HG02840 (cell line): Measurements from ENCODE around the gene CRCP.

ENCODE experiments used
- ATAC-seq: cut with Tn5 transposase; IDR thresholded peaks from one replicate; pipeline ENCODE4 v1.9.1; 2021; ENCODE audit warnings: mild to moderate bottlenecking, moderate library complexity, moderate number of reproducible peaks; ENCODE audit not compliant: unreplicated experiment, low FRiP score

The CRCP gene

GRCh38 chr7:66186991-66187390 lies 72.3 kb downstream of the CRCP start:
- no peak for ATAC-seq

- no peak for ATAC-seq
Observed at GRCh38 chr7:66187905-66188304, 73.3 kb downstream of the CRCP start.

DNA sequence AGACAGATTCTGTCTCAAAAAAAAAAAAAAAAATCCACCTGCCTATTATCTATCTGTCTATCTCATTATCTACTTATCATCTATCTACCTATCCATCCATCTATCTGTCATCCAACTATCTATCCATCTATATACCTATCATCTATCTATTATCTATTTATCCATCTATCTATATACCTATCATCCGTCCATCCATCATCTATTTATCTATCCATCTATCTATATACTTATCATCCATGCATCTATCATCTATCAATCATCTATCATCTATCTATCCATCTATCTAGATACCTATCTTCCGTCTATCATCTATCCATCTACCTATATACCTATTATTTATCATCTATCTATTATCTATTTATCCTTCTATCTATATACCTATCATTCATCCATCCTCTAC lies 74.0 kb downstream of the CRCP start:
- ATAC-seq = no peak

DNA sequence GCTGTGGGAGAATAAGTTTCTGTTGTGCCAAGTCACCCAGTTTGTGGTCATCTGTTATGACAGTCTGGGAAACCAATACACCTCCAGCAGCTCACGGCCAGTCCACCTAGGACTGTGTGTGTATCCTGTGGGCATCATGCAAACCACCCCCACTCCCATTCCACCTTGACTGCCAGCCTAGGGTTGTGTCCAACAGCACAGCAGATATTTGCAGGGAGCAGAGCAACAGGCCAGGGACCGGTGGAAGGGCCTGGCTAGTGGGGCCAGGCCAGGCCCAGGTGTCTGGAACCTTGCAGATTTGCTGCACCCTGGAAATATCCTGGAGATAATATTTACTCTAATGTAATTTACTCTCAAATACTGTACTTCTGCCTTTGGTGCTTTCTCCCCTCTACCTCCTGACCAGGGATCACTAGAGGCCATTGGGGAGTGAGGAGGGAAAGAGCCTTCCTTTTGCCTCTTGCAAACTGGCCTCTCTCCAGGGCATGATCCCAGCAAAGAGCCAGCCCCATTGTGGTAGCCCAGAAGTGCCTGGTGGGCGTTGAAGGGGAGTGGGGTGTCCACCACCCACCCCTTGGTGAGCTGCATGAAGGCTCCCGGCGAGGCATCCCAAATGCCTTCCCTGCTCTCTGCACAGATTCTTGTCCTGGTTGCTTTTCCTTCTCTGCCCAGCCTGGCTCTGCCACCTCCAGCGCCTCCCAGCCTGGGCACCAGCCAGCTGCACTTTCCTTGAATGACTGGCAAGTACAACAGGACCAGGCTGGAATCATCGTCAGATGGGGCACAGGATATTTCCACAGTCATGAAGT lies 75.3 kb downstream of the CRCP start:
- no peak for ATAC-seq

DNA sequence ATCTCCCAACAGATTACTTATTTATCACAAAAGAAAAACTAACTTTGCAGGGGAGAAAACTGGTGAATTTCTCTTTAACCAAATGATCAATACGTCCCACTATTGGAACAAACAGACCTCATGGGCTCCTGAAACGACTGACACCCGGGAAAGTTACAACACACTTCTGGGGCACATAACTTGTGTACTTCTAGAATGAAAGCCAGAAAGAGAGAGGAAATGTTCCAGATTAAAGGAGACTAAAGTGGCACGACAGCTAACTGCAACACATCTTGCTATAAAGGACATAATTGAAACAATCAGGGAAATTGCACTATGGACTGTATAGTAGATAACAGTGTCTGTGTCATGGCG lies 75.8 kb downstream of the CRCP start:
- ATAC-seq = no peak

DNA sequence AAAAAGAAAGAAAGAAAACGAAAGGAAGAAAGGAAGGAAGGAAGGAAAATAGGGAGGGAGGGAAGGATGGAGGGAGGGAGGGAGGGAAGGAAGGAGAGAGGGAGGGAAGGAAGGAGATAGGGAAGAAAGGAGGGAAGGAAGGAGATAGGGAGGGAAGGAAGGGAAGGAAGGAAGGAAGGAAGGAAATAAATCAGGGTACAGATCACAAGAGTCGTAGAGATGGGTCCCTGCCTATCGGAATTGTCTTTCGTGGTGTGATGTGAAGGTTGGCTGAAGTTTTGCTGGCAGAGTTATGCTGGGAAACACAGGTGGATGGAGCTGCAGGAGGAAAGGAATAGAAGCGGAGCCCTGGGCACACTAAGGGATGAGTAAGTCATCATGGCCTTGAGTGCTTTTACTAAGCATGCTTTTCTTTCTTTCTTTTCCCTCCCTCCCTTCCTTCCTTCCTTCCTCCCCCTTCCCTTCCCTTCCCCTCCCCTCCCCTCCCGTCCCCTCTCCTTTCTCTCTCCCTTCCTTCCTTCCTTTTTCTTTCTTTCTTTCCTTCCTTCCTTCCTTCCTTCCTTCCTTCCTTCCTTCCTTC lies 78.6 kb downstream of the CRCP start:
- no peak for ATAC-seq

GRCh38 chr7:66198469-66198868 lies 83.8 kb downstream of the CRCP start:
- no peak for ATAC-seq

DNA sequence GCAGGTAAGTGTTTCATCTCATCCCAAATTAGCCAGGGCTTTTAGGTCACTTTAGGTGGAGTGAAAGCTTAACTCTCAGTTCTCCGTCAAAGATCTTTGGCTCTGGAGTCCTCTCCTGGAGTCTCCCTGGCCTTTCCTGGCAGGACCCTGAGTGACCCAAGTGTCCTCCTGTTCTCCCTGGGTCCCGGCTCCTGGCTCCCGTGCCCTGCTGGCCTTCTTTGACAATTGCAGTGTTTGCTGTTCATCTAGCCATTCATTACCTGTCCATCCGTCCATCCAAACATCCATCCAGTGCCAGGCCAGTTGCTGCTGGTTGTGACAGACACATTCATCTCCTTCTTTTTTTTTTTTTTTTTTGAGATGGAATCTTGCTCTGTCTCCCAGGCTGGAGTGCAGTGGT lies 84.3 kb downstream of the CRCP start:
- ATAC-seq = no peak

- no peak for ATAC-seq
Observed at GRCh38 chr7:66202441-66202840, 87.8 kb downstream of the CRCP start.
